GM12801 (cell line): ENCODE results near the gene ARHGEF37.

Experiments
- CTCF ChIP-seq: IDR thresholded peaks from one replicate; pipeline ENCODE4 v1.5.1; 2011; ENCODE audit warnings: control low read depth; ENCODE audit not compliant: insufficient read length; ENCODE audit errors: extremely low read depth

Gene ARHGEF37

GRCh38 chr5:149605354-149605997 lies 24.2 kb downstream of the ARHGEF37 start:
- no peak for TF ChIP-seq CTCF

GRCh38 chr5:149605998-149606724 lies 24.9 kb downstream of the ARHGEF37 start:
- no peak for TF ChIP-seq CTCF

- TF ChIP-seq CTCF, result no peak
These were observed 27.7 kb downstream of the ARHGEF37 start for GRCh38 chr5:149608936-149609545.

- TF ChIP-seq CTCF, result no peak
These were observed 28.4 kb downstream of the ARHGEF37 start for GRCh38 chr5:149609640-149610219.

GRCh38 chr5:149610589-149611255 lies 29.4 kb downstream of the ARHGEF37 start:
- no peak for TF ChIP-seq CTCF

- no peak for TF ChIP-seq CTCF
These were observed 30.0 kb downstream of the ARHGEF37 start for GRCh38 chr5:149611326-149611725.
